ENCODE results near the gene TMPRSS11D. TPM values are rescaled to one million over a fixed set of nuclear protein-coding genes. Genes with fewer than 3 reads are reported as not detected.

The TMPRSS11D gene, protein sequence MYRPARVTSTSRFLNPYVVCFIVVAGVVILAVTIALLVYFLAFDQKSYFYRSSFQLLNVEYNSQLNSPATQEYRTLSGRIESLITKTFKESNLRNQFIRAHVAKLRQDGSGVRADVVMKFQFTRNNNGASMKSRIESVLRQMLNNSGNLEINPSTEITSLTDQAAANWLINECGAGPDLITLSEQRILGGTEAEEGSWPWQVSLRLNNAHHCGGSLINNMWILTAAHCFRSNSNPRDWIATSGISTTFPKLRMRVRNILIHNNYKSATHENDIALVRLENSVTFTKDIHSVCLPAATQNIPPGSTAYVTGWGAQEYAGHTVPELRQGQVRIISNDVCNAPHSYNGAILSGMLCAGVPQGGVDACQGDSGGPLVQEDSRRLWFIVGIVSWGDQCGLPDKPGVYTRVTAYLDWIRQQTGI
- total RNA-seq (not detected), polyA plus RNA-seq (under 1 TPM in 1 of 3 donors, not detected in 2; 0.10 TPM)
- long read RNA-seq, donor 1: 0 reads
- long read RNA-seq, donor 2: 0 reads

DNA sequence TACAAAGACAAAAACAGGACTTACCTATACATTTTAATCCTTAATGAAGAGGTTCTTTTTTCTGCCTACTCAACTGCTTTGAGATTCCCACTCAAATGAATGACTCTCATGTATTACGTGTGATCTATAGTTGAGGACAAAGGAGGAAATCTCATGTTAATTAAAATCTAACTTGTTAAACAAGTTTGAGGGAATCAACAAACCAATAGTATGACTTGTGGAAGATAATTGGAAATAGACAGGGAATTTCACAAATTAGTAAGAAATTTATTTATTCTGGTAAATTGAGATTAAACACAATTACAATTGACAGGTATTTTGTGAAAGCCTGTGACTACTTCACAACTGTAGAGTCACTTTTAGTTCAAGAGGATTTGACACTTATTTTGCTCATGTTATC is at the start of gene TMPRSS11D:
TMPRSS11D (minus strand) TSS at position 101 of the 400 bp plus-strand sequence; CDS start at position 32, 69 bp downstream.
- Histone ChIP-seq H3K9me3 (no peaks in the 10 kb centered on the region), H3K27ac (no peak within 1 kb of the TSS), H3K4me3 (no peak within 1 kb of the TSS), H3K36me3 (ENCODE audit: insufficient read depth in 1 of 2, low read depth in 1 of 2) (no peaks in the 10 kb centered on the region), H3K27me3 (ENCODE audit: insufficient read depth in 3 of 3, low read length in 2 of 3) (no peaks in the 10 kb centered on the region), H3K4me1 (no peaks in the 10 kb centered on the region)
- TF ChIP-seq, protein P1, sequence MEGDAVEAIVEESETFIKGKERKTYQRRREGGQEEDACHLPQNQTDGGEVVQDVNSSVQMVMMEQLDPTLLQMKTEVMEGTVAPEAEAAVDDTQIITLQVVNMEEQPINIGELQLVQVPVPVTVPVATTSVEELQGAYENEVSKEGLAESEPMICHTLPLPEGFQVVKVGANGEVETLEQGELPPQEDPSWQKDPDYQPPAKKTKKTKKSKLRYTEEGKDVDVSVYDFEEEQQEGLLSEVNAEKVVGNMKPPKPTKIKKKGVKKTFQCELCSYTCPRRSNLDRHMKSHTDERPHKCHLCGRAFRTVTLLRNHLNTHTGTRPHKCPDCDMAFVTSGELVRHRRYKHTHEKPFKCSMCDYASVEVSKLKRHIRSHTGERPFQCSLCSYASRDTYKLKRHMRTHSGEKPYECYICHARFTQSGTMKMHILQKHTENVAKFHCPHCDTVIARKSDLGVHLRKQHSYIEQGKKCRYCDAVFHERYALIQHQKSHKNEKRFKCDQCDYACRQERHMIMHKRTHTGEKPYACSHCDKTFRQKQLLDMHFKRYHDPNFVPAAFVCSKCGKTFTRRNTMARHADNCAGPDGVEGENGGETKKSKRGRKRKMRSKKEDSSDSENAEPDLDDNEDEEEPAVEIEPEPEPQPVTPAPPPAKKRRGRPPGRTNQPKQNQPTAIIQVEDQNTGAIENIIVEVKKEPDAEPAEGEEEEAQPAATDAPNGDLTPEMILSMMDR (IDR thresholded peaks at IDR 0.05): no peak
- no peak for ATAC-seq
- DNase-seq: no peak
- intact Hi-C loops (cut with DNase I): no loop called here
- 92 to 94% (median 93%) methylated on average over 1 of the region's 1 CpG for WGBS, 3 donors

DNA sequence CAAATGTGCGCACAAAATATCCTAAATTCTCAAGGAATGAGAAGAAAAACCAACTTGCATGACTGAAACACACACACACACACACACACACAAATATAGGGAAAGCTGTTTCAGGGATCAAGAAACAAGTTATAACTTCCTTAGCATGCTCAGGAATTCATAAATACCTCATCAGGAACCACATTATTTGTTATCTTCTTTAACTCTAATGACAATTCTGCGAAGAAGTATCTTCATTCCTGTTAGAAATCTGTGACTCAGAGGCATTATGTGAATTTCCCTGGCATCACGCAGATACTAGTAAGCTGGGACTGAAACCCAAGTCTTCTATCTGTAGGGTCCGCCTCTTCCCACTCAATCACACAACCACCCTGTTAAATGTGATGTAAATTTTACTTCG is 49.2 kb upstream of the TMPRSS11D start:
- DNase-seq (no peak), ATAC-seq (no peak)
- intact Hi-C loops (cut with DNase I): no loop called here
- H3K4me1 ChIP-seq: no peaks in the 10 kb centered on the region
- no peaks in the 10 kb centered on the region for H3K27me3 ChIP-seq (ENCODE audit: insufficient read depth in 3 of 3, low read length in 2 of 3)
- H3K9me3 ChIP-seq: no peaks in the 10 kb centered on the region
- 89 to 95% (median 92%) methylated on average over 5 of the region's 5 CpGs for WGBS, 3 donors
- no peak overlapping the region for H3K27ac ChIP-seq
- no peak overlapping the region for H3K4me3 ChIP-seq
- TF ChIP-seq, protein P1 (IDR thresholded peaks at IDR 0.05): no peak
- H3K36me3 ChIP-seq (ENCODE audit: insufficient read depth in 1 of 2, low read depth in 1 of 2): no peaks in the 10 kb centered on the region

DNA sequence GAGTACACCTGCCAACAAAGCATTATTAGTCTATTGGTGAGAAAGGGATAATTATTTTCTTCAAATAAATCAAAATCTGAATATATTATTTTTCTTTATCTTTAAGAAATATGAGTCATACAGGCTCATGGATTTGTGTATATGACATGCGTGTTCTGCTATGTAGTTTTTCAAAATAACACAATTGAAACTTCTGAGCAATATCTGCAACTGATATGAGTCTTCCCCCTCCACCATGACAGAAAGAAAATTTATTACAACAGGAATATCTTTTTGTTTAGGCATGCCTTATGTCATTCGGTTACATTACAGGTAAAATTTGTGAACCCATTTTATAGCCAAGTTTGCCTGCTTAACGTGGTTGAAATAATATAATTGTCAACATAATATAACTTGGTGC is 47.5 kb upstream of the TMPRSS11D start:
- TF ChIP-seq, protein P1 (IDR thresholded peaks at IDR 0.05): no peak
- ATAC-seq (no peak), DNase-seq (no peak)
- Histone ChIP-seq H3K4me1 (no peaks in the 10 kb centered on the region), H3K27me3 (ENCODE audit: insufficient read depth in 3 of 3, low read length in 2 of 3) (no peaks in the 10 kb centered on the region), H3K36me3 (ENCODE audit: insufficient read depth in 1 of 2, low read depth in 1 of 2) (no peaks in the 10 kb centered on the region), H3K9me3 (no peaks in the 10 kb centered on the region), H3K27ac (no peak overlapping the region), H3K4me3 (no peak overlapping the region)
- intact Hi-C loops (cut with DNase I): no loop called here
- WGBS, 3 donors: 93 to 94% (median 93%) methylated on average over 3 of the region's 3 CpGs

DNA sequence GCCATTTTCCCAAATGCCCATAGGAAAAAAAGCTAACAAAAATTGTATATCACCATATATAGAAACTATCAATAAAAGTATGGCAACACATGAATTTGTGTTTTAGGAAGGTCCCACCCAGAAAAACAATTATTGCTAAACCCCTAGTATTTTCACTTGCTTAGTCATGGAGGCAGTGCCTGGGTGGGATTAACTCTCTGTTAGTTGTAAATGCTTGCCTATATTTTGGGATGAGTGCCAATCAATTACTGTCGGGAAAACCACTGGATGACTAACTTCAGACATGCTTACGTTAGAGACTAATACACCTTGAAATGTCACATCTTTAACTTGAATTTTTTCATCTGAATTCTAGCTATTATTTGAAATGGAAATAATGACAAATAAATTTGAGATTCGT is 45.6 kb upstream of the TMPRSS11D start:
- Histone ChIP-seq H3K27me3 (ENCODE audit: insufficient read depth in 3 of 3, low read length in 2 of 3) (no peaks in the 10 kb centered on the region), H3K4me1 (no peaks in the 10 kb centered on the region), H3K4me3 (no peak overlapping the region), H3K9me3 (no peaks in the 10 kb centered on the region), H3K27ac (no peak overlapping the region), H3K36me3 (ENCODE audit: insufficient read depth in 1 of 2, low read depth in 1 of 2) (no peaks in the 10 kb centered on the region)
- TF ChIP-seq, protein P1 (IDR thresholded peaks at IDR 0.05): no peak
- intact Hi-C loops (cut with DNase I): no loop called here
- DNase-seq: no peak
- no peak for ATAC-seq
- WGBS, 3 donors: 42 to 48% (median 47%) methylated on average over 3 of the region's 3 CpGs

Data from psoas muscle (tissue), 8 donors.